K562 (cell line): ENCODE results near the gene SDC3. TPM values are rescaled to one million over a fixed set of nuclear protein-coding genes. Genes with fewer than 3 reads are reported as not detected.

Source experiments
- ADNP ChIP-seq: fragments of 200-800 bp; sonication (Bioruptor generic); IDR thresholded peaks from 2 replicates; pipeline ENCODE4 v1.6.1; 2016; ENCODE audit warnings: missing genetic modification characterization, missing compliant biosample characterization
- ARID1B ChIP-seq: fragments of 450-650 bp; IDR thresholded peaks from 2 replicates; pipeline ENCODE4 v1.6.1; 2016; ENCODE audit warnings: antibody characterized with exemption, mild to moderate bottlenecking, inconsistent platforms
- CAMTA2 ChIP-seq: fragments of 250-450 bp; sonication (Bioruptor Pico); conservative IDR thresholded peaks from 2 replicates; pipeline ENCODE4 v1.5.1; 2022
- CCNT2 ChIP-seq: IDR thresholded peaks from 2 replicates; pipeline ENCODE4 v1.6.1; 2011; ENCODE audit warnings: borderline replicate concordance, low read depth, mild to moderate bottlenecking, moderate library complexity, mixed read lengths, low read length; ENCODE audit not compliant: insufficient read length; ENCODE audit errors: extremely low read depth
- FOS ChIP-seq: IDR thresholded peaks from 3 replicates; pipeline ENCODE4 v1.6.1; 2011; ENCODE audit not compliant: insufficient read length; ENCODE audit errors: extremely low read depth
- FOXA1 ChIP-seq: fragments of 450-650 bp; IDR thresholded peaks from 2 replicates; pipeline ENCODE4 v1.6.1; 2016; ENCODE audit warnings: mild to moderate bottlenecking, borderline replicate concordance
- IFI16 ChIP-seq: fragments of 250-450 bp; sonication (Bioruptor Pico); IDR thresholded peaks from 2 replicates; pipeline ENCODE4 v2.1.2; 2022; ENCODE audit warnings: mild to moderate bottlenecking, inconsistent platforms
- IRF2 ChIP-seq: sonication (generic); formaldehyde crosslinking; IDR thresholded peaks from 2 replicates; pipeline ENCODE4 v1.8.1; 2022; ENCODE audit warnings: mild to moderate bottlenecking, missing genetic modification reagents
- JUN ChIP-seq, 2 experiments: sonication (generic) in 1 of 2; formaldehyde crosslinking in 1 of 2; IDR thresholded peaks; 2 replicates each; pipeline versions ENCODE4 v1.6.1 to v1.8.0; 2012 to 2022; ENCODE audit warnings: borderline replicate concordance in 2 of 2, mild to moderate bottlenecking in 2 of 2, improper control_type of control experiment in 1 of 2, low read depth in 1 of 2, low read length in 1 of 2, missing genetic modification reagents in 1 of 2
- POLR3G ChIP-seq: IDR thresholded peaks from 2 replicates; pipeline ENCODE4 v1.6.1; 2011; ENCODE audit not compliant: insufficient read length, insufficient replicate concordance; ENCODE audit errors: extremely low read depth
- RBM25 ChIP-seq: fragments of 200-400 bp; formaldehyde crosslinking; IDR thresholded peaks from 2 replicates; pipeline ENCODE4 v1.6.1; 2018; ENCODE audit warnings: low read length, low read depth, moderate library complexity; ENCODE audit not compliant: severe bottlenecking
- RFX5 ChIP-seq: IDR thresholded peaks from 2 replicates; pipeline ENCODE4 v1.6.1; 2011; ENCODE audit warnings: low read depth, mild to moderate bottlenecking, improper control_type of control experiment, low read length
- SNAPC5 ChIP-seq: fragments of 250-450 bp; sonication (Bioruptor Pico); IDR thresholded peaks from 2 replicates; pipeline ENCODE4 v1.8.0; 2021; ENCODE audit warnings: moderate library complexity, mild to moderate bottlenecking, inconsistent platforms
- SUPT5H ChIP-seq: fragments of 450-650 bp; IDR thresholded peaks from 2 replicates; pipeline ENCODE4 v1.6.1; 2016
- TEAD4 ChIP-seq, 2 experiments: sonication (generic) in 1 of 2; formaldehyde crosslinking in 1 of 2; IDR thresholded peaks; 2 replicates each; pipeline versions ENCODE4 v1.6.1 to v1.8.0; 2012 to 2022; ENCODE audit warnings: borderline replicate concordance in 1 of 2, inconsistent platforms in 1 of 2, low read length in 1 of 2, mild to moderate bottlenecking in 1 of 2, missing genetic modification reagents in 1 of 2
- ZFX ChIP-seq: sonication (generic); formaldehyde crosslinking; IDR thresholded peaks from 2 replicates; pipeline ENCODE4 v1.8.0; 2022; ENCODE audit warnings: mild to moderate bottlenecking, missing genetic modification reagents, moderate library complexity
- ZNF316 ChIP-seq: fragments of 450-650 bp; IDR thresholded peaks from 2 replicates; pipeline ENCODE4 v1.6.1; 2016
- ZNF79 ChIP-seq: fragments of 250-450 bp; sonication (Bioruptor Pico); IDR thresholded peaks from 2 replicates; pipeline ENCODE4 v1.4.0; 2020; ENCODE audit warnings: low read depth, mild to moderate bottlenecking, moderate library complexity
- polyA plus RNA-seq, 8 experiments: library from polyadenylated mRNA; depleted of rRNA in 4 of 8; stranded (reverse) in 5 of 8; unstranded in 3 of 8; fragments of >200 nt; fragmentation: Nextera tagmentation in 2 of 8; fragmentation: Illumina TruSeq in 1 of 8; extraction: Ambion mirVana in 2 of 8; extraction: Trizol in 1 of 8; gene quantifications; 2 replicates each; pipeline versions ENCODE4 v1.2.1 to v1.2.3, GENCODE V29; 2011 to 2014; ENCODE audit warnings: inconsistent platforms in 1 of 8, missing spikeins in 1 of 8
- total RNA-seq, 7 experiments: library from RNA; depleted of rRNA in 6 of 7; stranded (reverse); fragments of >200 nt in 6 of 7; fragmentation: Illumina TruSeq in 2 of 7; extraction: Trizol in 2 of 7; gene quantifications; 2 replicates each; pipeline versions ENCODE4 v1.2.1 to v1.2.3, GENCODE V29; 2011 to 2021; ENCODE audit warnings: low replicate concordance in 1 of 7
- TF ChIP-seq, protein P1 (sequence below): fragments of 250-450 bp; sonication (Bioruptor Pico); IDR thresholded peaks from 2 replicates; pipeline ENCODE4 v1.4.0; 2020; ENCODE audit warnings: mild to moderate bottlenecking, moderate library complexity
- TF ChIP-seq, protein P2 (sequence below): sonication (generic); formaldehyde crosslinking; IDR thresholded peaks from 2 replicates; pipeline ENCODE4 v1.8.0; 2022; ENCODE audit warnings: mild to moderate bottlenecking, missing genetic modification reagents

SDC3 gene
- total and polyA plus RNA-seq, 9 of the 15 experiments (the other 6 are each of a cell fraction or from before 2014, with no cell fraction given), result 0.38 to 44.1 (median 12.1) TPM

GRCh38 chr1:30842697-30843354, 65.7 kb downstream of the SDC3 start (continued):
- TF ChIP-seq POLR3G (no peak), ZNF79 (CRISPR knock-in tag) (no peak), ZNF316 (no peak), RFX5 (no peak), FOXA1 (no peak), JUN (IDR thresholded peaks at IDR 0.05; ENCODE audit: borderline replicate concordance, low read depth, low read length) (peak; percentile 30; the same call in 1 of the 2 replicates), JUN (CRISPR knock-in tag; IDR thresholded peaks at IDR 0.05; ENCODE audit: borderline replicate concordance) (no peak), ZFX (no peak), IFI16 (CRISPR knock-in tag) (no peak), FOS (no peak), TEAD4 (IDR thresholded peaks at IDR 0.05; ENCODE audit: low read length) (no peak), TEAD4 (CRISPR knock-in tag; IDR thresholded peaks at IDR 0.05; ENCODE audit: borderline replicate concordance) (no peak), RBM25 (peak; percentile 99), CAMTA2 (CRISPR knock-in tag) (no peak), ARID1B (peak; percentile 24; the same call in 1 of the 2 replicates), CCNT2 (no peak), ADNP (peak; percentile 98), IRF2 (no peak), SNAPC5 (no peak), SUPT5H (no peak)
- TF ChIP-seq, protein P1, sequence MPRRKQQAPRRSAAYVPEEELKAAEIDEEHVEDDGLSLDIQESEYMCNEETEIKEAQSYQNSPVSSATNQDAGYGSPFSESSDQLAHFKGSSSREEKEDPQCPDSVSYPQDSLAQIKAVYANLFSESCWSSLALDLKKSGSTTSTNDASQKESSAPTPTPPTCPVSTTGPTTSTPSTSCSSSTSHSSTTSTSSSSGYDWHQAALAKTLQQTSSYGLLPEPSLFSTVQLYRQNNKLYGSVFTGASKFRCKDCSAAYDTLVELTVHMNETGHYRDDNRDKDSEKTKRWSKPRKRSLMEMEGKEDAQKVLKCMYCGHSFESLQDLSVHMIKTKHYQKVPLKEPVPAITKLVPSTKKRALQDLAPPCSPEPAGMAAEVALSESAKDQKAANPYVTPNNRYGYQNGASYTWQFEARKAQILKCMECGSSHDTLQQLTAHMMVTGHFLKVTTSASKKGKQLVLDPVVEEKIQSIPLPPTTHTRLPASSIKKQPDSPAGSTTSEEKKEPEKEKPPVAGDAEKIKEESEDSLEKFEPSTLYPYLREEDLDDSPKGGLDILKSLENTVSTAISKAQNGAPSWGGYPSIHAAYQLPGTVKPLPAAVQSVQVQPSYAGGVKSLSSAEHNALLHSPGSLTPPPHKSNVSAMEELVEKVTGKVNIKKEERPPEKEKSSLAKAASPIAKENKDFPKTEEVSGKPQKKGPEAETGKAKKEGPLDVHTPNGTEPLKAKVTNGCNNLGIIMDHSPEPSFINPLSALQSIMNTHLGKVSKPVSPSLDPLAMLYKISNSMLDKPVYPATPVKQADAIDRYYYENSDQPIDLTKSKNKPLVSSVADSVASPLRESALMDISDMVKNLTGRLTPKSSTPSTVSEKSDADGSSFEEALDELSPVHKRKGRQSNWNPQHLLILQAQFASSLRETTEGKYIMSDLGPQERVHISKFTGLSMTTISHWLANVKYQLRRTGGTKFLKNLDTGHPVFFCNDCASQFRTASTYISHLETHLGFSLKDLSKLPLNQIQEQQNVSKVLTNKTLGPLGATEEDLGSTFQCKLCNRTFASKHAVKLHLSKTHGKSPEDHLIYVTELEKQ, result no peak
- TF ChIP-seq, protein P2, sequence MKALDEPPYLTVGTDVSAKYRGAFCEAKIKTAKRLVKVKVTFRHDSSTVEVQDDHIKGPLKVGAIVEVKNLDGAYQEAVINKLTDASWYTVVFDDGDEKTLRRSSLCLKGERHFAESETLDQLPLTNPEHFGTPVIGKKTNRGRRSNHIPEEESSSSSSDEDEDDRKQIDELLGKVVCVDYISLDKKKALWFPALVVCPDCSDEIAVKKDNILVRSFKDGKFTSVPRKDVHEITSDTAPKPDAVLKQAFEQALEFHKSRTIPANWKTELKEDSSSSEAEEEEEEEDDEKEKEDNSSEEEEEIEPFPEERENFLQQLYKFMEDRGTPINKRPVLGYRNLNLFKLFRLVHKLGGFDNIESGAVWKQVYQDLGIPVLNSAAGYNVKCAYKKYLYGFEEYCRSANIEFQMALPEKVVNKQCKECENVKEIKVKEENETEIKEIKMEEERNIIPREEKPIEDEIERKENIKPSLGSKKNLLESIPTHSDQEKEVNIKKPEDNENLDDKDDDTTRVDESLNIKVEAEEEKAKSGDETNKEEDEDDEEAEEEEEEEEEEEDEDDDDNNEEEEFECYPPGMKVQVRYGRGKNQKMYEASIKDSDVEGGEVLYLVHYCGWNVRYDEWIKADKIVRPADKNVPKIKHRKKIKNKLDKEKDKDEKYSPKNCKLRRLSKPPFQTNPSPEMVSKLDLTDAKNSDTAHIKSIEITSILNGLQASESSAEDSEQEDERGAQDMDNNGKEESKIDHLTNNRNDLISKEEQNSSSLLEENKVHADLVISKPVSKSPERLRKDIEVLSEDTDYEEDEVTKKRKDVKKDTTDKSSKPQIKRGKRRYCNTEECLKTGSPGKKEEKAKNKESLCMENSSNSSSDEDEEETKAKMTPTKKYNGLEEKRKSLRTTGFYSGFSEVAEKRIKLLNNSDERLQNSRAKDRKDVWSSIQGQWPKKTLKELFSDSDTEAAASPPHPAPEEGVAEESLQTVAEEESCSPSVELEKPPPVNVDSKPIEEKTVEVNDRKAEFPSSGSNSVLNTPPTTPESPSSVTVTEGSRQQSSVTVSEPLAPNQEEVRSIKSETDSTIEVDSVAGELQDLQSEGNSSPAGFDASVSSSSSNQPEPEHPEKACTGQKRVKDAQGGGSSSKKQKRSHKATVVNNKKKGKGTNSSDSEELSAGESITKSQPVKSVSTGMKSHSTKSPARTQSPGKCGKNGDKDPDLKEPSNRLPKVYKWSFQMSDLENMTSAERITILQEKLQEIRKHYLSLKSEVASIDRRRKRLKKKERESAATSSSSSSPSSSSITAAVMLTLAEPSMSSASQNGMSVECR (CRISPR knock-in tag), result no peak
